NCI-H748 (cell line): ENCODE measurements around the gene ARHGEF5.
"Not testable (repeated sequence)": the region's sequence is repeated elsewhere in the genome, so short reads cannot be mapped to it uniquely, and the experiment has no call there.

Source experiments
- DNase-seq: peaks from one replicate; lab custom pipeline; 2025; ENCODE audit not compliant: unreplicated experiment; lab: John Stamatoyannopoulos, UW

ARHGEF5 gene

GRCh38 chr7:144355176-144355822 lies at the start of gene ARHGEF5:
ARHGEF5 (plus strand) TSS chr7:144355402; CDS start chr7:144362670, 7,268 bp downstream.
- DNase-seq, result not testable (repeated sequence)

- DNase-seq, result not testable (repeated sequence)
These were observed 45.5 kb upstream of the ARHGEF5 start for GRCh38 chr7:144309702-144310101.

GRCh38 chr7:144311218-144311617 lies 44.0 kb upstream of the ARHGEF5 start:
- DNase-seq, result not testable (repeated sequence)

- DNase-seq, result not testable (repeated sequence)
These were observed 43.2 kb upstream of the ARHGEF5 start, which contains the start of gene OR2A1 for GRCh38 chr7:144311872-144312469. OR2A1 (plus strand) TSS chr7:144312419; CDS start chr7:144318125, 5,706 bp downstream.

GRCh38 chr7:144317537-144317936 lies 37.7 kb upstream of the ARHGEF5 start:
- not testable (repeated sequence) for DNase-seq

- DNase-seq, result not testable (repeated sequence)
These were observed 35.7 kb upstream of the ARHGEF5 start for GRCh38 chr7:144319547-144319946.

GRCh38 chr7:144321677-144322206 lies 33.5 kb upstream of the ARHGEF5 start:
- DNase-seq, result not testable (repeated sequence)

- DNase-seq, result not testable (repeated sequence)
These were observed 31.8 kb upstream of the ARHGEF5 start for GRCh38 chr7:144323359-144323758.

- not testable (repeated sequence) for DNase-seq
These were observed 29.3 kb upstream of the ARHGEF5 start for GRCh38 chr7:144325868-144326267.

- DNase-seq, result not testable (repeated sequence)
These were observed 25.2 kb upstream of the ARHGEF5 start for GRCh38 chr7:144330044-144330443.

- DNase-seq, result not testable (repeated sequence)
These were observed 23.8 kb upstream of the ARHGEF5 start for GRCh38 chr7:144331221-144331995.

- DNase-seq, result not testable (repeated sequence)
These were observed 23.3 kb upstream of the ARHGEF5 start for GRCh38 chr7:144331996-144332288.

- DNase-seq, result not testable (repeated sequence)
These were observed 6.6 kb upstream of the ARHGEF5 start for GRCh38 chr7:144348625-144349024.

GRCh38 chr7:144351667-144352066 lies 3.5 kb upstream of the ARHGEF5 start:
- DNase-seq, result not testable (repeated sequence)

GRCh38 chr7:144356185-144356584 lies 983 bp downstream of the ARHGEF5 start:
- not testable (repeated sequence) for DNase-seq

GRCh38 chr7:144356860-144357259 lies 1.7 kb downstream of the ARHGEF5 start:
- not testable (repeated sequence) for DNase-seq

- not testable (repeated sequence) for DNase-seq
These were observed 6.9 kb downstream of the ARHGEF5 start for GRCh38 chr7:144362061-144362460.

GRCh38 chr7:144365523-144365922 lies 10.3 kb downstream of the ARHGEF5 start:
- not testable (repeated sequence) for DNase-seq

- not testable (repeated sequence) for DNase-seq
These were observed 12.0 kb downstream of the ARHGEF5 start for GRCh38 chr7:144367250-144367649.

- not testable (repeated sequence) for DNase-seq
These were observed 14.0 kb downstream of the ARHGEF5 start for GRCh38 chr7:144369221-144369620.

GRCh38 chr7:144378651-144379050 lies 23.4 kb downstream of the ARHGEF5 start:
- no peak for DNase-seq
